Upper lobe of left lung (tissue), 4 donors: Measurements from ENCODE around the gene ZC3HAV1L.

ENCODE experiments used
- POLR2A ChIP-seq, 4 donors: fragments of 450-650 bp; IDR thresholded peaks; one replicate each; pipeline ENCODE4 v1.5.1; 2016 to 2017; ENCODE audit warnings: antibody characterized with exemption in 4 of 4, mild to moderate bottlenecking in 2 of 4
- TF ChIP-seq, protein P1 (sequence below), 6 experiments: fragments of 450-650 bp in 4 of 6; fragments of 200-600 bp in 2 of 6; sonication (generic) in 2 of 6; IDR thresholded peaks; one replicate each; pipeline ENCODE4 v1.5.1; 2016 to 2019; ENCODE audit warnings: antibody characterized with exemption in 6 of 6

DNA sequence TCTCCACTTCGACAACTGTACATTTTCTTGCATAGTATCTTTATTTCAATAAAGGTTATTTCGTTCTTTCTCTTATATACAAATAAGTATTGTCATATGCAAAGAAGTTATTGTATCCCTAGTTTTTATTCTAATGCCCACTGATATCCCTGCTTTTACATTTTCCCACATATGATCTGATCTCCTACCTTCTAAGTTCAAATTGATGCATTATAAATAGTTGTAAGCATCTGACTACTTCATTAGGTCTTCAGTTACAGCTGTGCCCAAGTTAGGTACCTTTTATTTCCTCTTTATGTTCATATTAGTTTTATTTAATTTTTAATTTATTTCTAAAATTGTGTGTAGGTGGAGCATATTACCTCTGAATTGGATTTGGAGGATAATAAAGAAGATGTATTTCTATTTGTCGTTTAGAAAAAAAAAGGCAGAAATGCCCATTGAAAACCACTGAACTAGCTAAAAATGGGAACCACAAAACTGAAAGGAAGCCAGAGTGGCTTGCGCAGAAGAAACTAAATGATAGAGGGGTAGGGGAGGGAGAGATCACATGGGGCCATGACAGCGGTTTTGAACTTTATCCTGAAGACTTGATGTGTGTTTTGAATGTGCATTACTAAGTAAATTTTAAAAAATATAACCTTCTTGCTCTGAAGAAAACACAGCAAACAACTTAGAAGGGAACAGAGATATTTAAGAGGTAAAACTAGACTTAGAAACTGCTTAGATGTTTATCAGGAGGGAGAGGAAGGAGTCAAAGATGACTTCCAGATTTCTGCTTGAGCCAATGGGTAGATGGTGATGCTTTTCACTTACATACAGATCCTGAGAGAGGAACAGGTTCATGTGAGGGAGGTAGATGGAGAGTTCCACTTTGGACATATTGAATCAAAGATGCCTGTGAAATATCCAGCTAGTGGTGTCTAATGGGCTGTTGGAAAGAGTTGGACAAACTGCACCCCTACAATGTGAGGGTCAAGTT lies 9.3 kb upstream of the ZC3HAV1L start:
- TF ChIP-seq, protein P1, sequence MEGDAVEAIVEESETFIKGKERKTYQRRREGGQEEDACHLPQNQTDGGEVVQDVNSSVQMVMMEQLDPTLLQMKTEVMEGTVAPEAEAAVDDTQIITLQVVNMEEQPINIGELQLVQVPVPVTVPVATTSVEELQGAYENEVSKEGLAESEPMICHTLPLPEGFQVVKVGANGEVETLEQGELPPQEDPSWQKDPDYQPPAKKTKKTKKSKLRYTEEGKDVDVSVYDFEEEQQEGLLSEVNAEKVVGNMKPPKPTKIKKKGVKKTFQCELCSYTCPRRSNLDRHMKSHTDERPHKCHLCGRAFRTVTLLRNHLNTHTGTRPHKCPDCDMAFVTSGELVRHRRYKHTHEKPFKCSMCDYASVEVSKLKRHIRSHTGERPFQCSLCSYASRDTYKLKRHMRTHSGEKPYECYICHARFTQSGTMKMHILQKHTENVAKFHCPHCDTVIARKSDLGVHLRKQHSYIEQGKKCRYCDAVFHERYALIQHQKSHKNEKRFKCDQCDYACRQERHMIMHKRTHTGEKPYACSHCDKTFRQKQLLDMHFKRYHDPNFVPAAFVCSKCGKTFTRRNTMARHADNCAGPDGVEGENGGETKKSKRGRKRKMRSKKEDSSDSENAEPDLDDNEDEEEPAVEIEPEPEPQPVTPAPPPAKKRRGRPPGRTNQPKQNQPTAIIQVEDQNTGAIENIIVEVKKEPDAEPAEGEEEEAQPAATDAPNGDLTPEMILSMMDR (IDR thresholded peaks at IDR 0.05) = no peak
- no peak for TF ChIP-seq POLR2A (IDR thresholded peaks at IDR 0.05)
